Embryonic facial prominence (tissue), 1 donor: Measurements from ENCODE around the gene PLCD3.

Experiments used
- DNase-seq: peaks from one replicate; pipeline ENCODE4 v3.0.0-alpha.2; 2016; ENCODE audit errors: extremely low spot score

PLCD3 gene

GRCh38 chr17:45117848-45118646 lies 14.3 kb downstream of the PLCD3 start:
- DNase-seq = no peak

- no peak for DNase-seq
These were observed 15.0 kb downstream of the PLCD3 start for GRCh38 chr17:45117334-45117733.

- DNase-seq = no peak
These were observed 15.8 kb downstream of the PLCD3 start for GRCh38 chr17:45116434-45117016.

- DNase-seq = no peak
These were observed 16.4 kb downstream of the PLCD3 start for GRCh38 chr17:45115871-45116270.

- DNase-seq = no peak
These were observed 17.2 kb downstream of the PLCD3 start for GRCh38 chr17:45115015-45115625.

- no peak for DNase-seq
These were observed 18.0 kb downstream of the PLCD3 start for GRCh38 chr17:45114117-45114932.

GRCh38 chr17:45113424-45113754 lies 18.9 kb downstream of the PLCD3 start:
- no peak for DNase-seq

GRCh38 chr17:45112559-45113423 lies 19.5 kb downstream of the PLCD3 start:
- DNase-seq = no peak

GRCh38 chr17:45111850-45112249 lies 20.5 kb downstream of the PLCD3 start:
- DNase-seq = no peak

- DNase-seq = no peak
These were observed 21.4 kb downstream of the PLCD3 start for GRCh38 chr17:45110676-45111611.

- DNase-seq = no peak
These were observed 23.5 kb downstream of the PLCD3 start for GRCh38 chr17:45108595-45109521.

GRCh38 chr17:45108051-45108450 lies 24.3 kb downstream of the PLCD3 start:
- DNase-seq = no peak

GRCh38 chr17:45107293-45108010 lies 24.9 kb downstream of the PLCD3 start:
- no peak for DNase-seq

- no peak for DNase-seq
These were observed 25.7 kb downstream of the PLCD3 start for GRCh38 chr17:45106582-45106981.

GRCh38 chr17:45106096-45106495 lies 26.2 kb downstream of the PLCD3 start:
- no peak for DNase-seq

GRCh38 chr17:45104907-45105624 lies 27.2 kb downstream of the PLCD3 start:
- DNase-seq = no peak

GRCh38 chr17:45104497-45104896 lies 27.8 kb downstream of the PLCD3 start:
- DNase-seq = no peak

- DNase-seq = no peak
These were observed 28.3 kb downstream of the PLCD3 start for GRCh38 chr17:45104029-45104428.
